PFSK-1 (cell line): ENCODE measurements around the gene TP53INP2.

Source experiments
- FOXP2 ChIP-seq: optimal IDR thresholded peaks from 2 replicates; pipeline ENCODE3; 2011; ENCODE audit warnings: borderline replicate concordance, control low read depth, inconsistent platforms; ENCODE audit not compliant: insufficient read depth; ENCODE audit errors: extremely low read length, extremely low read depth
- POLR2AphosphoS5 ChIP-seq: IDR thresholded peaks from 2 replicates; pipeline ENCODE4 v1.6.1; 2012; ENCODE audit warnings: low read depth, mild to moderate bottlenecking, control low read depth, low read length, moderate library complexity
- REST ChIP-seq, 2 experiments: IDR thresholded peaks; 2 replicates each; pipeline versions ENCODE4 v1.6.1 to v1.8.0; 2011 to 2012; ENCODE audit warnings: low read depth in 2 of 2, low read length in 2 of 2, control low read depth in 1 of 2, inconsistent platforms in 1 of 2, mild to moderate bottlenecking in 1 of 2, moderate library complexity in 1 of 2; ENCODE audit not compliant: insufficient read depth in 1 of 2
- SIN3A ChIP-seq: IDR thresholded peaks from 2 replicates; pipeline ENCODE4 v1.6.1; 2012; ENCODE audit warnings: mild to moderate bottlenecking, low read length, moderate library complexity, borderline replicate concordance; ENCODE audit not compliant: insufficient read depth
- TAF1 ChIP-seq: IDR thresholded peaks from 2 replicates; pipeline ENCODE4 v1.6.1; 2012; ENCODE audit warnings: low read length, control low read depth, borderline replicate concordance; ENCODE audit not compliant: insufficient read depth

The TP53INP2 gene

GRCh38 chr20:34706302-34706875 lies 2.2 kb downstream of the TP53INP2 start:
- TF ChIP-seq REST (IDR thresholded peaks at IDR 0.05; ENCODE audit: insufficient read depth in 1 of 2, low read depth in 2 of 2, low read length in 2 of 2) (no peak), SIN3A (no peak), TAF1 (no peak), POLR2AphosphoS5 (no peak), FOXP2 (no peak)

- TF ChIP-seq REST (IDR thresholded peaks at IDR 0.05; ENCODE audit: insufficient read depth in 1 of 2, low read depth in 2 of 2, low read length in 2 of 2) (no peak), SIN3A (no peak), POLR2AphosphoS5 (no peak), FOXP2 (no peak), TAF1 (no peak)
Observed at GRCh38 chr20:34706912-34707784, 3.0 kb downstream of the TP53INP2 start.

- TF ChIP-seq FOXP2: no peak
- TF ChIP-seq REST (IDR thresholded peaks at IDR 0.05; ENCODE audit: insufficient read depth in 1 of 2, low read depth in 2 of 2, low read length in 2 of 2): no peak
Observed at GRCh38 chr20:34708621-34709043, 4.5 kb downstream of the TP53INP2 start.

- TF ChIP-seq POLR2AphosphoS5 (no peak), REST (IDR thresholded peaks at IDR 0.05; ENCODE audit: insufficient read depth in 1 of 2, low read depth in 2 of 2, low read length in 2 of 2) (no peak), SIN3A (no peak), FOXP2 (no peak), TAF1 (no peak)
Observed at GRCh38 chr20:34709044-34709830, 5.1 kb downstream of the TP53INP2 start.
